Skin of body (tissue), 2 donors: ENCODE results near the gene CCSER1. TPM values are rescaled to one million over a fixed set of nuclear protein-coding genes. Genes with fewer than 3 reads are reported as not detected.

Experiments
- DNase-seq: peaks from one replicate; lab custom pipeline; 2025; lab: John Stamatoyannopoulos, UW
- total RNA-seq: library from RNA; depleted of rRNA; stranded (reverse); fragments of >200 nt; gene quantifications from one replicate; pipeline ENCODE4 v1.2.3, GENCODE V29; 2014

Gene CCSER1
- total RNA-seq, 1 donor from 2014 or later: 12.3 TPM

- DNase-seq: no peak
Observed at GRCh38 chr4:90127706-90128345, 632 bp downstream of the CCSER1 start.

- DNase-seq: no peak
Observed at GRCh38 chr4:90128961-90129495, 1.8 kb downstream of the CCSER1 start.

GRCh38 chr4:90130076-90130475, 2.9 kb downstream of the CCSER1 start:
- no peak for DNase-seq

- no peak for DNase-seq
Observed at GRCh38 chr4:90137555-90137954, 10.4 kb downstream of the CCSER1 start.

GRCh38 chr4:90142081-90142480, 14.9 kb downstream of the CCSER1 start:
- DNase-seq: no peak

GRCh38 chr4:90145319-90145718, 18.1 kb downstream of the CCSER1 start:
- DNase-seq: no peak

GRCh38 chr4:90146306-90146705, 19.1 kb downstream of the CCSER1 start:
- DNase-seq: no peak

GRCh38 chr4:90148574-90149148, 21.5 kb downstream of the CCSER1 start:
- DNase-seq: no peak

- DNase-seq: no peak
Observed at GRCh38 chr4:90152024-90152423, 24.8 kb downstream of the CCSER1 start.

GRCh38 chr4:90159193-90159592, 32.0 kb downstream of the CCSER1 start:
- DNase-seq: no peak

- no peak for DNase-seq
Observed at GRCh38 chr4:90160044-90160443, 32.9 kb downstream of the CCSER1 start.

GRCh38 chr4:90162566-90162965, 35.4 kb downstream of the CCSER1 start:
- no peak for DNase-seq

GRCh38 chr4:90163872-90164271, 36.7 kb downstream of the CCSER1 start:
- DNase-seq: no peak

GRCh38 chr4:90165883-90166282, 38.7 kb downstream of the CCSER1 start:
- no peak for DNase-seq

GRCh38 chr4:90171491-90171890, 44.3 kb downstream of the CCSER1 start:
- DNase-seq: no peak

GRCh38 chr4:90174621-90175023, 47.4 kb downstream of the CCSER1 start:
- no peak for DNase-seq

GRCh38 chr4:90181644-90182043, 54.5 kb downstream of the CCSER1 start:
- DNase-seq: no peak

- DNase-seq: no peak
Observed at GRCh38 chr4:90183254-90183653, 56.1 kb downstream of the CCSER1 start.

- no peak for DNase-seq
Observed at GRCh38 chr4:90184560-90184959, 57.4 kb downstream of the CCSER1 start.

- no peak for DNase-seq
Observed at GRCh38 chr4:90185416-90185815, 58.2 kb downstream of the CCSER1 start.

- DNase-seq: no peak
Observed at GRCh38 chr4:90186229-90186628, 59.0 kb downstream of the CCSER1 start.

- DNase-seq: no peak
Observed at GRCh38 chr4:90187148-90187884, 60.1 kb downstream of the CCSER1 start.

GRCh38 chr4:90189178-90189577, 62.0 kb downstream of the CCSER1 start:
- no peak for DNase-seq
